ENCODE results near the gene TEP1. TPM values are rescaled to one million over a fixed set of nuclear protein-coding genes. Genes with fewer than 3 reads are reported as not detected.

Gene TEP1
- total RNA-seq, 1 donor from 2014 or later = 36.2 TPM

- peak; percentile 11 for DNase-seq
Measured at GRCh38 chr14:20429801-20430669, 16.7 kb upstream of the TEP1 start.

- no peak for DNase-seq
Measured at GRCh38 chr14:20428802-20429201, 15.5 kb upstream of the TEP1 start.

- DNase-seq = no peak
Measured at GRCh38 chr14:20428010-20428365, 14.7 kb upstream of the TEP1 start.

- DNase-seq = peak; percentile 67
Measured at GRCh38 chr14:20427231-20428009, 14.1 kb upstream of the TEP1 start.

- no peak for DNase-seq
Measured at GRCh38 chr14:20424851-20425250, 11.6 kb upstream of the TEP1 start.

GRCh38 chr14:20422886-20423285 lies 9.6 kb upstream of the TEP1 start:
- DNase-seq = no peak

GRCh38 chr14:20421267-20421666 lies 8.0 kb upstream of the TEP1 start:
- DNase-seq = no peak

- no peak for DNase-seq
Measured at GRCh38 chr14:20419419-20419818, 6.1 kb upstream of the TEP1 start.

GRCh38 chr14:20418501-20418909 lies 5.2 kb upstream of the TEP1 start:
- DNase-seq = no peak

- DNase-seq = no peak
Measured at GRCh38 chr14:20417250-20418186, 4.2 kb upstream of the TEP1 start.

- DNase-seq = no peak
Measured at GRCh38 chr14:20416223-20416622, 2.9 kb upstream of the TEP1 start.

- DNase-seq = peak; percentile 76
Measured at GRCh38 chr14:20415782-20416206, 2.5 kb upstream of the TEP1 start.

GRCh38 chr14:20413744-20414082 lies 412 bp upstream of the TEP1 start:
- peak; percentile 55 for DNase-seq

- peak; percentile 23 for DNase-seq
Measured at GRCh38 chr14:20412411-20412810, 890 bp downstream of the TEP1 start.

- DNase-seq = no peak
Measured at GRCh38 chr14:20409226-20409625, 4.1 kb downstream of the TEP1 start.

GRCh38 chr14:20403521-20403920 lies 9.8 kb downstream of the TEP1 start:
- no peak for DNase-seq

- peak; percentile 62 for DNase-seq
Measured at GRCh38 chr14:20400965-20401593, 12.2 kb downstream of the TEP1 start.

GRCh38 chr14:20400589-20400964 lies 12.7 kb downstream of the TEP1 start:
- no peak for DNase-seq

GRCh38 chr14:20397511-20397910 lies 15.8 kb downstream of the TEP1 start:
- DNase-seq = no peak

- no peak for DNase-seq
Measured at GRCh38 chr14:20391505-20391904, 21.8 kb downstream of the TEP1 start.

GRCh38 chr14:20388159-20388558 lies 25.1 kb downstream of the TEP1 start:
- no peak for DNase-seq

GRCh38 chr14:20387576-20387975 lies 25.7 kb downstream of the TEP1 start:
- DNase-seq = no peak

Measured in dermis blood vessel endothelial cell (primary cell).